Measurements from ENCODE around the gene KLF7.

Gene KLF7

DNA sequence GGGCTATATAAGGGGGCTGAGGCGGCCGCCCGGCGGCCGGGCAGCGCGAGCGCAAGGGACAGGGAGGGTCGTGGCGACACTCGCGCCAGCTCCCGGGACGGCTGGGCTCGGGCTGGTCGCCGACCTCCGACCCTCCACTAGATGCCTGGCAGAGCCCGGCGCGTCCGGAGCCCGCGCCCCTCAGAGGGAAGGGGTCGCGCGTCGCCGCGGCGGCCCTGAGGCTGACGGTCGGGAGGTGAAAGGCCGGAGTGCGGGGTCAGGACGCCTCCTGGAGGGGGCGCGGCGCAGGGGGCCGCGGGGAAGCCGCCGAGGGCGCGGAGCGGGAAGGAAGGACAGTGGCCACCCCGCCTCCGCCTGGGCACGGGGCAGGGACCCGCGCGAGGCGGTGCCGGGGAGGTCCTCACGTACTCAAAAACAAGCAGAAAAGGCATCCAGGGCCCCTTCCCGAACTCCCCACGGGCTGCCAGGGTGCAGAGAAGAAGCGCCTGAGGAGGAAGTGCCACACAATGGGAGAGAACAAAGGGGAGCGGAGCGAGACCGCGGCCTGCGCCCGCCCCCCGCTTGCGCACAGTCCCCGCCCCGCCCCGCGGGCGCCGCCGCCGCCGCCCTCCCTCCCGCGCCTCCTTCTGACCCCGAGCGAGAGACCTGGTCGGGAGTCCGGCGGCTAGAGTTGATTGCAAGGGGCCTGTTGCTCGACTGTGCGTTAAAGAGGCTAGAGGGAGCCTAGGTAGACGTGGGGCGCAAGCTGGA lies 776 bp upstream of the KLF7 start:
- peak; percentile 56 to 61 for DNase-seq

GRCh38 chr2:207166039-207166348 lies 246 bp upstream of the KLF7 start:
- DNase-seq = peak; percentile 92 to 97

DNA sequence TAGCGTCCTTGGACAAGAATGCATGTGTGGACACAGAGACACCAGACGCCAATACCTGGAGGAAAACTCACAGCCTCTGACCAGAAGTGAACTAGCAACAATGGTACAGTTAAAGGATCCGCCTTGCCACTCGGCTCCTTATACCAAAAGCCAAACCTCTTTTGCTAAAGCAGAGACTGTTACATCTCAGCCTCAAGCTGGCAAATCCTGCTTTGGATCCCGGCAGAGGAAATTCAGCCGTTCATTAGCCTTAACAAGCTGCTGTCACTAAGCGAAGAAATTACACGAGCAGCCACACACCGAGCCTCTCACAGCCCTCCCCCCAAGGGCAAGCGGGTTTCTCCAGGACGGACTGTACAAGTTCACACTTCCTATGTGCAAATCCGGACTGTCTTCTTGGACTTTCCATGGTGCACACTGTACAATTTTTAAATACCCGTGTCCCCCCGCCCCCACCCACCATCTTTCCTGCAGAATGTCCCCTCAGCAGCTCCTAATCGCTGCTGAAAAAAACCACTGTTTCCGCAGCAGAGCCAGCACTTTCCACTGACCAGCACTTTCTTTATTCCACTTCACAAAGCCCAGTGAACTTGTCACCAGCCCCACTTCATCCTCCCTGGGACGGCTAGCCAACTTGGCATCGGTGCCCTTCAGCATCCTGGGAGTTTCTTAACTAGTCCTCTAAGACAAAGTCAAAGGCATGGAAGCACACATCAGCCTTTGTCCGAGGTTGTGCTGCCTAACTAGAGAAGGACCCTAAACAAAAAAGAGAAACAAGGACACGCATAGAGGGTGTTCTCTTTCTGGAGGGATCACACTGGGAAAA lies 1.5 kb downstream of the KLF7 start:
- peak in 1 of 2 experiments; percentile 9 for DNase-seq

- DNase-seq = no peak
Observed at GRCh38 chr2:207163756-207164005, 2.1 kb downstream of the KLF7 start.

GRCh38 chr2:207163053-207163755 lies 2.5 kb downstream of the KLF7 start:
- peak in 1 of 2 experiments; percentile 38 for DNase-seq

DNA sequence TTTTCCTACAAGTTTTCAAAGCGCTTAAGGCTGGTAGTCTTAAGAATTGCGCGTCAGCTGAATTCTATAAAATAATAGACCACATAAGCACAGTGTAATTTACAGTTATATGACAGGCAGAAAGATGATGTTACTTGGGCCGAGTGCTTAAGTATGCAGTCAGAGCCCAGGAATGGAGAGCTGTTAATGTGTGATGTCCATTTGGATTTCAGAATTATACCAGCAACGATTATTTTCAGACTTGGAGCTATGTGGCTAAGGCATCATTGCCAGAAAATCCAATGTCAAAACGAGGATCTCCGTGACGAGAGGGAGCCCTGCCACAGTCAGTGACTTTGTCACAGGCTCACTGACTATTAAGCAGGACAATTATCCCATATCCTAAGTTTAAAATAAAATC lies 3.4 kb downstream of the KLF7 start:
- DNase-seq = no peak

DNA sequence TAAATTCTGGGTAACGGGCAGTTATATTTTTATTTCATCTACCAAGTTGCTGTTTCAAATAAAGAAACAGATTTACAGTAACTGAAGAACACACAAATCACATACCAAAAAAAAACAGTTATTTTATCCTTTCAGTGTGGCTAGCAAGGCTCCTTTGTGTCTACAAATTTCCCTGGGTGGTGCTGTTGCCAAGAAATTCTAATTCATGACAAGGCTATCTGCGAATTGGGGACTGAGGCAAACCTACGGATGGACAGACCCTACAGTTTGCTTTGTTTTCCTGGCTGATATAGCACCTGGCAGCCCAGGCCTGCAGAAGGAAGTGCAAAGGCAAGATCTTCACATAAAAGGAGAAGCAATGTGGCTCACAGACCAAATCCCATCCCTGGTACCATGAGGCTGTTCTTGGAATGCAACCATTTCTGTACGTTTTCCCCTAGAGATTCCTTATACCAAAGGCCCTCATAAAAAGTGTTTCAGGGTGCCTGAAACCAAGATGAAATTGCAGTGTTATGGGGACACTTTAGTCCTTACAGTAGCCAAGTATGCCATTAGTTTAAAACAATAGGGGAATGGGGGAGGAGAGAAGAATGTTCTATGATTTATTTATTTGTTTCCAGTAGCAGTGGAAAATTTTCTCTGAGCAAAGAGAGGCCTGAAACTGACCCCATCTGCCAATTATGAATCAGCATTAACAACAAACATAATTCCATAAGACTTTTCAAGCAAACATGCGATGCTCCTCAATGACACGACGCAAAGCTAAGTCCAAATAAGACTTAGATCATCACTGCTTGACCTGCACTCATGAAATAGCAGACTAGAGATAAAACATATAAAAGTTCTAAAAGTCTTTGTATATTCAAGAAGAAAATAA lies 4.3 kb downstream of the KLF7 start:
- no peak for DNase-seq

DNA sequence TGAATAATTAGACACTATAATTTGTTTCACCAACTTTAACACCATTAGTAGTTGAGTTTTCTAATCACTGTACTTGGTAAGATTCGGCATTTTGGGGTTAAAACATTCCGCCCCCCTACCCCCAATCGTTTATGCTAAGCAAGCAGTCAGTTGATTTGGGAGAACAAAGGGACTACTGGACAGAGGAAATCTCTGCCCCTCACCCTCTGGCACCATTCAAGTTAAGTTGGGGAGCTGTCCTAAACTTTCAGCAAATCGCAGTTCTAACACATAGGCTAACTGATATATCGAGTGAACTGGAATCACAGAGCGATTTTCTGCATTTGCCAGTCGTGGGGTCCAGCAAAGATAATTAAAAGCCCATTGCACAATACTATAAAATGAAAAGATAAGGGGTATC lies 5.6 kb downstream of the KLF7 start:
- DNase-seq = no peak

DNA sequence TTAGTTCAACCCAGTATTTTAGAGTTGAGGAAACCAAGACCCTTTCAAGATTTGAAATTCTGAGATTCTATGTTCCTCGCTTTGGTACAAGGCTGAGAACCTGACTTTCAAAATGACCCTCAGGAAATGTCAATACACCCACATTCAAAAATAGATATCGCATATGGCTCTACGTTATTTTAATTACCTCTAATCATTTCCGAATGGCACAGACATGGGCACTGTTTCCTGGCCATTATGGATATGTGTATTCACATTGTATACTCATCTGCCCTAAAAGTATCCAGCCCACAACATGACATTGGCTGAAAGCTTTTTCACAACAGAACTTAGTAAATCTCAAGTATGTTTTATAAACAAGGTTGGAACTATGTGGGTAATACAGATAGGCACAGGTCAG lies 6.7 kb downstream of the KLF7 start:
- no peak for DNase-seq

- DNase-seq = no peak
Observed at GRCh38 chr2:207157731-207158130, 8.0 kb downstream of the KLF7 start.

GRCh38 chr2:207157162-207157481 lies 8.6 kb downstream of the KLF7 start:
- no peak for DNase-seq

DNA sequence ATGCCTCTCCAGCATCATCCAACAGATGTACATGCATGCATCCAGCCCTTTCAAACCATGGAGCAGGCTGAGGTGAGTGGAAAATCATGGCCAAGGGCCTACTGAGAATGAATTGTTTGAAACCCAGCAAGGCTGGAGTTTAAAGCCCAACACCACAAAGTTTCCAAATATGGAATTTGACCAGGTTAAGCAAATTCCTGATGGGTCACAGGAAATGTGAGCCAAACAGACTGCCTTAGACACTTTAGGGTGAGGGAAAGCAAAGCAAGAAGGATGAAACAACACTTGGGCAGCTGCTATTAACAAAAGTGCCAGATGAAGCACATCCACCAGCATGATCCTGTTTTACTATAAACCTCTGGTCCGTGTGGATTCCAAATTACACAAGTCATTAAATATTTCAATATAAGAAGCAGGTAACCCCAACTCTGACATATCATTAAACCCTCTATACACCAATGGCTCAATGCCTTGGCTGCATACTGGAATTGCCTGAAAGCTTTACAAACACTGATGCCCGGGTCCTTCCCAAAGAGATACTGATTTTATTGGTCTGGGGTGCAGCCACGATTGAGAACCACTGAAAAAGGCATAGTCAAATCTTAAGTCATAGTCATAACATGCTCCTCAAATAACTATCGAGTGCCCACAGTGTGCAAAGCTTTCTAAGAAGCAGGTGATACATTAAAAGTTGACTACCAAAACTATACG lies 9.1 kb downstream of the KLF7 start:
- DNase-seq = no peak

- DNase-seq = no peak
Observed at GRCh38 chr2:207155516-207156444, 10.0 kb downstream of the KLF7 start.

- DNase-seq = no peak
Observed at GRCh38 chr2:207154556-207155510, 10.9 kb downstream of the KLF7 start.

DNA sequence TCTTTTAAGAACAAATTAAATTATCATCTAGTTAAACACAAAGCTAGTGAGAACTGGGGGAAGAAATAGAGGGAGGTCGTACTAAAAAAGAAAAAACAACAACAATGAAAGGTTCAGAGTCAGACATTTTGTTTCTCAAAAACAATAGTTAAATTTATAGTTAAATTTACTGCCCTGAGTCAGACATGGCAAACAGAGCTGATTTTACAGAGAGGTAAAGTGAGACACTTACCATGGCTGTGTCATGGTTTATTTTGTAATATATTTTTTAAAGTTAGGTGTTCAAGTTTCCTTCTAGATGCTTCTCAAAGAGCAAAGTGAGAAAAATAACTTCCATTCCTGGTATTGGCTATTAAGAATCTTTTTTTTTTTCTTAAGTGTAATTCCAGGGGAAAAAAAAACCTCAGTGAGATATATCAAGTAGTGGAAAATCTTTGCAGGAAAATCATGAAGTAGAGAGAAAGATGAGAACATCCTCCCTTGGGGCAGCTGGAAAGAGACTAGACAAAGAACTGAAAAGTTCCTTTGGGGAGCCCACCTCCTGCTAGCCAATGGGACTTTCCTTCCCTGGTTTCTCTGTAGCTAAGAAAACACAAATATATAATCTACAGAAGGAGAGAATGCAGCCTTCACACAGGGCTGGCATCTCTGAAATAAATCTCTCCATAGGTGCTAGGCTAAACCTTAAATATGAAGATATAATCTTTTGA lies 12.3 kb downstream of the KLF7 start:
- no peak for DNase-seq

GRCh38 chr2:207151048-207151447 lies 14.7 kb downstream of the KLF7 start:
- DNase-seq = no peak

DNA sequence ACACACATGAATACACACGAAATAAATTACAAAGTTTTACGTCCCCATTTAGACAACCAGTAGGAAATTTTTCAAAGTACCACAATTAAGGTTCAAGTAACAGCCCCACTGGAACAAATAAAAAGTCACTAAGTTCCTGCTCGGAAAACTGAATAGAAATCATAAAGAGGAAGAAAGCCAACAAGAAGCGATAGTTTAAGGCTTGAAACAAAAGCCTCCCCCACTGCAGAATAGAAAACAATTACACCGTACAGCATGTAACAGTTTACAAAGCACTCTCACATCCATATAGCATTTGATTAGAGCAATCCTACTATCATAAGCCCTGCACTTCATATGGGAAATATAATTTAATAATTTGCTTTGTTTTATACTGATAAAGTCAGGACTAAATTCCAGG lies 15.5 kb downstream of the KLF7 start:
- DNase-seq = no peak

- no peak for DNase-seq
Observed at GRCh38 chr2:207149249-207150213, 16.2 kb downstream of the KLF7 start.

Data from stimulated activated CD4-positive, alpha-beta T cell treated with anti-CD3 and anti-CD28 coated beads, Interleukin-4, amount 100 ng/mL, for 4 hours (primary cell).